K562 (cell line): ENCODE measurements around the gene CRIP1. TPM values are rescaled to one million over a fixed set of nuclear protein-coding genes. Genes with fewer than 3 reads are reported as not detected.

Experiments
- CBX1 ChIP-seq: sonication (generic); IDR thresholded peaks from 2 replicates; pipeline ENCODE4 v1.6.1; 2016; ENCODE audit warnings: antibody characterized with exemption, low read depth, mild to moderate bottlenecking
- CHD2 ChIP-seq: IDR thresholded peaks from 2 replicates; pipeline ENCODE4 v1.6.1; 2011; ENCODE audit warnings: low read depth, low read length
- CSDE1 ChIP-seq, 2 experiments: fragments of 450-650 bp; IDR thresholded peaks; 2 replicates each; pipeline ENCODE4 v1.6.1; 2016; ENCODE audit warnings: mild to moderate bottlenecking in 1 of 2
- ELK1 ChIP-seq: sonication (generic); formaldehyde crosslinking; IDR thresholded peaks from 2 replicates; pipeline ENCODE4 v1.8.1; 2022; ENCODE audit warnings: missing genetic modification reagents
- ESRRA ChIP-seq: fragments of 450-650 bp; IDR thresholded peaks from 2 replicates; pipeline ENCODE4 v1.6.1; 2014; ENCODE audit warnings: low read depth, mild to moderate bottlenecking, moderate library complexity, borderline replicate concordance
- GATAD2B ChIP-seq: fragments of 450-650 bp; IDR thresholded peaks from 2 replicates; pipeline ENCODE4 v1.6.1; 2017; ENCODE audit warnings: mild to moderate bottlenecking, borderline replicate concordance
- HDAC3 ChIP-seq: fragments of 450-650 bp; IDR thresholded peaks from 2 replicates; pipeline ENCODE4 v1.6.1; 2018; ENCODE audit warnings: borderline replicate concordance, mild to moderate bottlenecking, moderate library complexity; ENCODE audit not compliant: partially characterized antibody
- HDGF ChIP-seq: fragments of 450-650 bp; IDR thresholded peaks from 2 replicates; pipeline ENCODE4 v1.6.1; 2016
- JUND ChIP-seq, 2 experiments: IDR thresholded peaks; 2 replicates in 1 of 2; 3 replicates in 1 of 2; pipeline ENCODE4 v1.6.1; 2011; ENCODE audit warnings: borderline replicate concordance in 2 of 2, low read depth in 2 of 2, low read length in 2 of 2, improper control_type of control experiment in 1 of 2, missing biosample characterization in 1 of 2, missing genetic modification characterization in 1 of 2, missing genetic modification reagents in 1 of 2
- L3MBTL2 ChIP-seq: fragments of 450-650 bp; IDR thresholded peaks from 2 replicates; pipeline ENCODE4 v1.6.1; 2016; ENCODE audit warnings: mild to moderate bottlenecking, moderate library complexity
- MEIS2 ChIP-seq: fragments of 450-650 bp; IDR thresholded peaks from 2 replicates; pipeline ENCODE4 v1.6.1; 2014; ENCODE audit warnings: mild to moderate bottlenecking; ENCODE audit not compliant: partially characterized antibody
- MTA2 ChIP-seq: fragments of 450-650 bp; IDR thresholded peaks from 2 replicates; pipeline ENCODE4 v1.6.1; 2016; ENCODE audit warnings: low read depth
- MYC ChIP-seq, 2 experiments: fragments of 250-450 bp in 1 of 2; sonication (Bioruptor Pico) in 1 of 2; IDR thresholded peaks; 2 replicates each; pipeline versions ENCODE4 v1.5.1 to v1.6.1; 2012 to 2021; ENCODE audit warnings: low read depth in 2 of 2, borderline replicate concordance in 1 of 2, improper control_type of control experiment in 1 of 2, low read length in 1 of 2, mild to moderate bottlenecking in 1 of 2, moderate library complexity in 1 of 2
- NFRKB ChIP-seq: fragments of 450-650 bp; IDR thresholded peaks from 2 replicates; pipeline ENCODE4 v1.6.1; 2016; ENCODE audit warnings: low read depth
- POLR2A ChIP-seq: fragments of 450-650 bp; conservative IDR thresholded peaks from 2 replicates; pipeline ENCODE4 v1.6.1; 2016
- PTBP1 ChIP-seq: fragments of 200-400 bp; formaldehyde crosslinking; IDR thresholded peaks from 2 replicates; pipeline ENCODE4 v1.6.1; 2017; ENCODE audit warnings: low read depth, low read length
- PTRF ChIP-seq: fragments of 450-650 bp; IDR thresholded peaks from 2 replicates; pipeline ENCODE4 v1.6.1; 2016; ENCODE audit warnings: mild to moderate bottlenecking, missing genetic modification characterization, missing compliant biosample characterization
- SOX6 ChIP-seq: fragments of 450-650 bp; IDR thresholded peaks from 2 replicates; pipeline ENCODE4 v1.6.1; 2014; ENCODE audit warnings: mild to moderate bottlenecking
- TOE1 ChIP-seq, 2 experiments: fragments of 450-650 bp in 1 of 2; sonication (generic) in 1 of 2; formaldehyde crosslinking in 1 of 2; IDR thresholded peaks; 2 replicates each; pipeline versions ENCODE4 v1.7.1 to v1.8.0; 2016 to 2022; ENCODE audit warnings: borderline replicate concordance in 2 of 2, mild to moderate bottlenecking in 2 of 2, antibody characterized with exemption in 1 of 2, inconsistent platforms in 1 of 2, low read depth in 1 of 2, missing genetic modification reagents in 1 of 2, moderate library complexity in 1 of 2
- ZBTB7A ChIP-seq: IDR thresholded peaks from 2 replicates; pipeline ENCODE4 v1.6.1; 2011; ENCODE audit warnings: low read depth, mild to moderate bottlenecking, low read length, moderate library complexity, borderline replicate concordance; ENCODE audit not compliant: control insufficient read depth
- ZKSCAN3 ChIP-seq: fragments of 250-450 bp; sonication (Bioruptor Pico); IDR thresholded peaks from 2 replicates; pipeline ENCODE4 v1.4.0; 2020
- ZNF197 ChIP-seq: fragments of 200-800 bp; sonication (Bioruptor generic); IDR thresholded peaks from 2 replicates; pipeline ENCODE4 v1.6.1; 2016; ENCODE audit warnings: low read depth, missing genetic modification characterization, missing compliant biosample characterization
- polyA plus RNA-seq, 8 experiments: library from polyadenylated mRNA; depleted of rRNA in 4 of 8; stranded (reverse) in 5 of 8; unstranded in 3 of 8; fragments of >200 nt; fragmentation: Nextera tagmentation in 2 of 8; fragmentation: Illumina TruSeq in 1 of 8; extraction: Ambion mirVana in 2 of 8; extraction: Trizol in 1 of 8; gene quantifications; 2 replicates each; pipeline versions ENCODE4 v1.2.1 to v1.2.3, GENCODE V29; 2011 to 2014; ENCODE audit warnings: inconsistent platforms in 1 of 8, missing spikeins in 1 of 8
- total RNA-seq, 7 experiments: library from RNA; depleted of rRNA in 6 of 7; stranded (reverse); fragments of >200 nt in 6 of 7; fragmentation: Illumina TruSeq in 2 of 7; extraction: Trizol in 2 of 7; gene quantifications; 2 replicates each; pipeline versions ENCODE4 v1.2.1 to v1.2.3, GENCODE V29; 2011 to 2021; ENCODE audit warnings: low replicate concordance in 1 of 7
- TF ChIP-seq, protein P1 (sequence below): fragments of 450-650 bp; IDR thresholded peaks from 2 replicates; pipeline ENCODE4 v1.6.1; 2016; ENCODE audit warnings: missing biosample characterization, missing genetic modification characterization
- TF ChIP-seq, protein P2 (sequence below): sonication (generic); formaldehyde crosslinking; IDR thresholded peaks from 2 replicates; pipeline ENCODE4 v1.8.0; 2022; ENCODE audit warnings: missing genetic modification reagents, mild to moderate bottlenecking, moderate library complexity, borderline replicate concordance

The CRIP1 gene
- total and polyA plus RNA-seq, 9 of the 15 experiments (the other 6 are each of a cell fraction or from before 2014, with no cell fraction given) = 0.11 to 0.58 (median 0.14) TPM; not detected in 6

GRCh38 chr14:105480807-105481801 lies 5.6 kb upstream of the CRIP1 start (continued):
- TF ChIP-seq, protein P1, sequence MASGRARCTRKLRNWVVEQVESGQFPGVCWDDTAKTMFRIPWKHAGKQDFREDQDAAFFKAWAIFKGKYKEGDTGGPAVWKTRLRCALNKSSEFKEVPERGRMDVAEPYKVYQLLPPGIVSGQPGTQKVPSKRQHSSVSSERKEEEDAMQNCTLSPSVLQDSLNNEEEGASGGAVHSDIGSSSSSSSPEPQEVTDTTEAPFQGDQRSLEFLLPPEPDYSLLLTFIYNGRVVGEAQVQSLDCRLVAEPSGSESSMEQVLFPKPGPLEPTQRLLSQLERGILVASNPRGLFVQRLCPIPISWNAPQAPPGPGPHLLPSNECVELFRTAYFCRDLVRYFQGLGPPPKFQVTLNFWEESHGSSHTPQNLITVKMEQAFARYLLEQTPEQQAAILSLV (tag) = no peak
- TF ChIP-seq CSDE1 (IDR thresholded peaks at IDR 0.05) (no peak), NFRKB (0 out of 2 replicates have a peak, but pooled peaks have one; percentile 58), POLR2A (peak; percentile 72), ESRRA (peak; percentile 23; the same call in 1 of the 2 replicates), ZKSCAN3 (CRISPR knock-in tag) (no peak), CHD2 (peak; percentile 57; the same call in 1 of the 2 replicates), MYC (IDR thresholded peaks at IDR 0.05; ENCODE audit: low read depth, low read length) (peak; percentile 85), MYC (CRISPR knock-in tag; IDR thresholded peaks at IDR 0.05; ENCODE audit: borderline replicate concordance, low read depth) (no peak), PTRF (tag) (no peak), ZNF197 (CRISPR knock-in tag) (peak; percentile 50; the same call in 1 of the 2 replicates), TOE1 (IDR thresholded peaks at IDR 0.05; ENCODE audit: borderline replicate concordance) (0 out of 2 replicates have a peak, but pooled peaks have one; percentile 30), TOE1 (CRISPR knock-in tag; IDR thresholded peaks at IDR 0.05; ENCODE audit: borderline replicate concordance, low read depth) (0 out of 2 replicates have a peak, but pooled peaks have one; percentile 80), MTA2 (no peak), JUND (IDR thresholded peaks at IDR 0.05; ENCODE audit: borderline replicate concordance, low read depth, low read length) (0 out of 2 replicates have a peak, but pooled peaks have one; percentile 30), JUND (tag; IDR thresholded peaks at IDR 0.05; ENCODE audit: borderline replicate concordance, low read depth, low read length) (no peak; the same call in 2 of the 3 replicates), CBX1 (peak; percentile 54; the same call in 1 of the 2 replicates), HDAC3 (no peak), PTBP1 (no peak), L3MBTL2 (peak; percentile 37; the same call in 1 of the 2 replicates), SOX6 (peak; percentile 31; the same call in 1 of the 2 replicates), GATAD2B (no peak; the same call in 1 of the 2 replicates), MEIS2 (peak; percentile 13), ZBTB7A (peak; percentile 62; the same call in 1 of the 2 replicates), ELK1 (CRISPR knock-in tag) (no peak), HDGF (peak; percentile 44; the same call in 1 of the 2 replicates)
- TF ChIP-seq, protein P2, sequence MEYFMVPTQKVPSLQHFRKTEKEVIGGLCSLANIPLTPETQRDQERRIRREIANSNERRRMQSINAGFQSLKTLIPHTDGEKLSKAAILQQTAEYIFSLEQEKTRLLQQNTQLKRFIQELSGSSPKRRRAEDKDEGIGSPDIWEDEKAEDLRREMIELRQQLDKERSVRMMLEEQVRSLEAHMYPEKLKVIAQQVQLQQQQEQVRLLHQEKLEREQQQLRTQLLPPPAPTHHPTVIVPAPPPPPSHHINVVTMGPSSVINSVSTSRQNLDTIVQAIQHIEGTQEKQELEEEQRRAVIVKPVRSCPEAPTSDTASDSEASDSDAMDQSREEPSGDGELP (CRISPR knock-in tag) = peak; percentile 78; the same call in 1 of the 2 replicates
